CD14-positive monocyte (primary cell): ENCODE data around the gene FRS3. TPM values are rescaled to one million over a fixed set of nuclear protein-coding genes. Genes with fewer than 3 reads are reported as not detected.

Source experiments
- DNase-seq, 3 donors: peaks; one replicate each; pipeline ENCODE4 v3.0.0-alpha.2; 2011 to 2022
- H2AFZ ChIP-seq: 2 replicates; pipeline ENCODE4 v1.6.0; 2012; ENCODE audit warnings: mild to moderate bottlenecking, low read depth, low read length, inconsistent platforms; ENCODE audit not compliant: insufficient read depth, poor library complexity, severe bottlenecking
- H3K27ac ChIP-seq, 2 donors: 1 replicate in 1 of 2; 2 replicates in 1 of 2; pipeline ENCODE4 v1.5.1; 2012 to 2013; ENCODE audit warnings: low read length in 2 of 2, control low read depth in 1 of 2, inconsistent platforms in 1 of 2, low read depth in 1 of 2, mild to moderate bottlenecking in 1 of 2
- H3K27me3 ChIP-seq, 2 donors: one replicate each; pipeline versions ENCODE4 v1.6.0 to v1.6.1; 2011 to 2013; ENCODE audit warnings: low read length in 2 of 2; ENCODE audit not compliant: control insufficient read depth in 2 of 2, insufficient read depth in 2 of 2
- H3K36me3 ChIP-seq, 2 donors: replicated peaks in 1 of 2; 1 replicate in 1 of 2; 2 replicates in 1 of 2; pipeline versions ENCODE4 v1.5.1 to v1.6.1; 2012 to 2013; ENCODE audit warnings: low read length in 2 of 2, control low read depth in 1 of 2, inconsistent platforms in 1 of 2, mild to moderate bottlenecking in 1 of 2; ENCODE audit not compliant: insufficient read depth in 2 of 2, control insufficient read depth in 1 of 2
- H3K4me1 ChIP-seq, 2 donors: 1 replicate in 1 of 2; 2 replicates in 1 of 2; pipeline versions ENCODE4 v1.5.1 to v1.6.1; 2012 to 2013; ENCODE audit warnings: low read length in 2 of 2, control low read depth in 1 of 2, inconsistent platforms in 1 of 2, mild to moderate bottlenecking in 1 of 2, moderate library complexity in 1 of 2; ENCODE audit not compliant: insufficient read depth in 2 of 2, control insufficient read depth in 1 of 2
- H3K4me2 ChIP-seq: replicated peaks from 2 replicates; pipeline ENCODE3; 2012; ENCODE audit warnings: low read length, moderate library complexity, mild to moderate bottlenecking; ENCODE audit not compliant: poor library complexity, severe bottlenecking; ENCODE audit errors: extremely low read depth
- H3K4me3 ChIP-seq, 3 experiments: fragments of 200-600 bp in 1 of 3; sonication (generic) in 1 of 3; replicated peaks in 1 of 3; 1 replicate in 2 of 3; 2 replicates in 1 of 3; pipeline ENCODE4 v1.5.1; 2011 to 2013; ENCODE audit warnings: low read length in 3 of 3, mild to moderate bottlenecking in 3 of 3, control low read depth in 2 of 3, low read depth in 2 of 3, inconsistent platforms in 1 of 3, moderate library complexity in 1 of 3
- H3K79me2 ChIP-seq: 2 replicates; pipeline ENCODE4 v1.6.0; 2012; ENCODE audit warnings: mild to moderate bottlenecking, control low read depth, inconsistent platforms, low read length, moderate library complexity; ENCODE audit not compliant: insufficient read depth
- H3K9ac ChIP-seq: 2 replicates; pipeline ENCODE4 v1.6.0; 2017; ENCODE audit warnings: low read length, mild to moderate bottlenecking; ENCODE audit not compliant: insufficient read depth, poor library complexity, severe bottlenecking
- H3K9me3 ChIP-seq, 2 donors: replicated peaks in 1 of 2; 1 replicate in 1 of 2; 2 replicates in 1 of 2; pipeline versions ENCODE4 v1.5.1 to v1.6.1; 2012 to 2013; ENCODE audit warnings: low read length in 2 of 2, control low read depth in 1 of 2; ENCODE audit not compliant: control insufficient read depth in 1 of 2, insufficient read depth in 1 of 2
- H4K20me1 ChIP-seq: 2 replicates; pipeline ENCODE4 v1.6.0; 2012; ENCODE audit warnings: mild to moderate bottlenecking, low read length, control low read depth, moderate library complexity; ENCODE audit not compliant: insufficient read depth
- H3K27ac Mint-ChIP-seq, 7 donors: one replicate each; pipeline ENCODE4 v1.8.0; 2020; ENCODE audit warnings: mild to moderate bottlenecking in 7 of 7, mixed read lengths in 7 of 7, moderate library complexity in 6 of 7, inconsistent platforms in 2 of 7
- H3K27me3 Mint-ChIP-seq, 3 donors: one replicate each; pipeline ENCODE4 v1.8.0; 2021 to 2022; ENCODE audit warnings: low read depth in 3 of 3, mild to moderate bottlenecking in 3 of 3, mixed read lengths in 3 of 3, moderate library complexity in 3 of 3, inconsistent platforms in 1 of 3
- H3K36me3 Mint-ChIP-seq, 2 donors: one replicate each; pipeline ENCODE4 v1.8.0; 2020; ENCODE audit warnings: mixed read lengths in 2 of 2, inconsistent platforms in 1 of 2, mild to moderate bottlenecking in 1 of 2
- H3K4me1 Mint-ChIP-seq: one replicate; pipeline ENCODE4 v1.8.0; 2020; ENCODE audit warnings: mild to moderate bottlenecking, mixed read lengths
- H3K4me3 Mint-ChIP-seq, 2 donors: one replicate each; pipeline ENCODE4 v1.8.0; 2020; ENCODE audit warnings: mild to moderate bottlenecking in 2 of 2, mixed read lengths in 2 of 2, moderate library complexity in 1 of 2
- H3K9me3 Mint-ChIP-seq, 7 donors: one replicate each; pipeline ENCODE4 v1.8.0; 2020 to 2022; ENCODE audit warnings: mixed read lengths in 7 of 7, mild to moderate bottlenecking in 6 of 7, moderate library complexity in 6 of 7, inconsistent platforms in 2 of 7
- CTCF ChIP-seq: fragments of 200-600 bp; IDR thresholded peaks from one replicate; pipeline ENCODE4 v1.8.0; 2022; ENCODE audit warnings: antibody characterized with exemption, mild to moderate bottlenecking
- WGBS: methylation state at CpG from one replicate; pipeline ENCODE4 v1.1.5; 2013; ENCODE audit warnings: missing lambda C conversion rate; ENCODE audit not compliant: insufficient coverage; 5-methylcytosine and 5-hydroxymethylcytosine counted together
- intact Hi-C, 2 donors: fragments of 100-400 bp; cut with micrococcal nuclease; formaldehyde crosslinking; loops; one replicate each; pipeline versions ENCODE4 v1.15.0 to v1.15.1; 2023
- polyA plus RNA-seq, 3 donors: library from polyadenylated mRNA; depleted of rRNA in 1 of 3; unstranded in 2 of 3; stranded (reverse) in 1 of 3; fragments of 300-500 nt in 2 of 3; fragments of >200 nt in 1 of 3; fragmentation: Illumina TruSeq in 2 of 3; gene quantifications; 1 replicate in 2 of 3; 2 replicates in 1 of 3; pipeline ENCODE4 v1.2.3, GENCODE V29; 2012 to 2021

Gene FRS3
- polyA plus RNA-seq, 3 donors: 1.3 to 7.0 (median 2.6) TPM

DNA sequence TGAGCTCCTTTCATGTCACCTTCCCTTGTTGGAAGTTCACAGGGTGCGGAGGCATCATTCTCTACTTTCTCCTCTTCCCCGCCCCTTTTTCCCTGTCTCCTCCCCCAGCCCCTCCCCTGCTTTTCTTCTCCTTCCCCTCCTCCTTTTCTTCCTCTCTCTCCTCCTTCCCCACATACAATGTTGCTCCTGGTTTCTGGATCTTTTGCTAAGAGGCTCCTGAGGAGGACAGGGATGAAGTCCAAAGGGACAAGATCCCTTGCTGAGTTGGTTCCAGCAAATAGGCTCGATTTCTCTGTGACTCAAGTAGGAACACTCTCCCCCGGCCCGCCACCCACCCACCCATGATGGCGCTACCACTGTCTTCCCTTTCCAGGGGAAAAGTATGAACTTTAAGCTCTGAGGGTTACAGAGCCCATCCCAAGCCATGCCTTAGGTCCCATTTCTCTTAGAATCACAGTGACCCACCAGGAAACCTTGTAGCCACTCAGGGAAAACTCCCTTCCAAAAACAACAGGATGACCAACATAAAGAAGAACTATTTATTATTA is 43.4 kb downstream of the FRS3 start:
- H3K4me3 Mint-ChIP-seq: peak overlapping the region; percentile 71 to 77
- no peak overlapping the region for H3K9ac ChIP-seq
- peaks cover 33% of the 10 kb centered on the region for H3K79me2 ChIP-seq
- H3K36me3 Mint-ChIP-seq: peaks cover 7 to 15% of the 10 kb centered on the region in 2 donors
- H4K20me1 ChIP-seq: peaks cover 29% of the 10 kb centered on the region
- peaks cover 29% of the 10 kb centered on the region for H3K4me1 Mint-ChIP-seq
- 69% methylated on average over 4 of the region's 6 CpGs for whole genome bisulfite sequencing
- H3K27me3 ChIP-seq: no peaks in the 10 kb centered on the region
- no peak overlapping the region for H2AFZ ChIP-seq
- H3K4me2 ChIP-seq: peak overlapping the region; percentile 95
- peaks cover 0 to 5% (median 2%) of the 10 kb centered on the region in 3 donors for H3K27me3 Mint-ChIP-seq
- peaks cover 0 to 5% of the 10 kb centered on the region in 2 donors for H3K36me3 ChIP-seq
- H3K9me3 ChIP-seq: no peaks in the 10 kb centered on the region
- no peaks in the 10 kb centered on the region for H3K9me3 Mint-ChIP-seq
- H3K27ac Mint-ChIP-seq: peak overlapping the region in 1 of 7 donors; percentile 14
- TF ChIP-seq CTCF: no peak
- no peak overlapping the region for H3K27ac ChIP-seq
- DNase-seq: no peak
- intact Hi-C loops: loop anchor here in 1 of 2 donors (5.0 to 10.0 kb wide), 3 partner anchors 34 to 661 kb away; partner anchors contain the start of genes NFYA, OARD1 and PRICKLE4
- H3K4me1 ChIP-seq: peaks cover 33 to 37% of the 10 kb centered on the region in 2 donors
- peak overlapping the region in 1 of 3 experiments; percentile 88 for H3K4me3 ChIP-seq

DNA sequence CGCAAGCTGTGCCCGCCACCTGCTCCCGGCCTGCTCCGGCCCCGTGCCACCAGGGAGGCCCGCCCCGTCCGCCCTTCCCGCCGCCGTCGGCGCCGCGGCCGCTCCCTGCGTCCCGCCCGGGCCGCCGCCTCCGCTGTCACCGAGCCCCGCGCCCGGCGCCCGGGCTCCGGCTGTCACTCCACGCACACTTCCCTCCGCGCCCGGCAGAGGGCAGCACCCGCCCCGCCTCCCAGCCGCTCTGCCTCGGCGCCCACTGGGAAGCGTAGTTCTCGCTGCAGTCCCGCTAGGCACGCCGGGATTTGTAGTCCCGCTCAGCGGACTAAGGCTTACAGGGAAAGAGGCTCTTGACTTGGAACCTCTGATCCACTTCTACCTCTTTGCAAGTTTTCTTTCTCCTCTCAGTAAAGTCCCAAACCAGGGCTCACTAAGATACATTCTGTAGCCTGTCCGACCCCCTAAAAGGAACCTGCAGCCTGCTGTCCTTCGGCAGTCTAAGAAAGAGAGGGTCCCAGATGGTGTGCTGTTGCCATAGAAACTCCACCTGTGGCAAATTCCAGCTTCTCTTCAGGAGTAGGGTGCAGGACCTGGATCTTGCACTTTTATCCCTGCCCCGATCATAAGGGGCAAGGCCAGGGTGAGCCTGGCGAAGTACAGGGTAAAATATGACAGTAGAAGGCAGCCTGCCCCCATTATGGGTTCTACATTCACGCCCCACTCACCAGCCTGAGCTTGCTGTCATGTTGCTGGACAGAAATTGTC is 44.1 kb downstream of the FRS3 start, which contains the start of gene TFEB:
Gene TFEB, minus strand, starts transcription at position 182 of the 759 bp plus-strand sequence. CDS start 44,395 bp downstream, outside the sequence.
- Mint-ChIP-seq H3K27me3 (peaks cover 0 to 5% (median 2%) of the 10 kb centered on the region in 3 donors), H3K9me3 (no peaks in the 10 kb centered on the region), H3K36me3 (peaks cover 14 to 21% of the 10 kb centered on the region in 2 donors), H3K4me1 (peaks cover 36% of the 10 kb centered on the region), H3K27ac (peak within 1 kb of the TSS; percentile 26 to 88 (median 82)), H3K4me3 (peak within 1 kb of the TSS; percentile 77 to 82)
- peak within 1 kb of the TSS; percentile 95 for H3K4me2 ChIP-seq
- peak within 1 kb of the TSS; percentile 80 for H2AFZ ChIP-seq
- no peaks in the 10 kb centered on the region for H3K9me3 ChIP-seq
- H3K4me1 ChIP-seq: peaks cover 40 to 43% of the 10 kb centered on the region in 2 donors
- H3K36me3 ChIP-seq: peaks cover 0 to 7% of the 10 kb centered on the region in 2 donors
- H3K27me3 ChIP-seq: no peaks in the 10 kb centered on the region
- intact Hi-C loops: loop anchor here (2.0 to 10.0 kb wide), 5 partner anchors 29 to 661 kb away; partner anchors contain the start of genes NFYA (in 1 of the 2), OARD1 (in 1 of the 2), PRICKLE4 (in 1 of the 2) and TOMM6 (in 1 of the 2)
- peaks cover 36% of the 10 kb centered on the region for H4K20me1 ChIP-seq
- 6% methylated on average over 49 of the region's 50 CpGs for WGBS
- peak within 1 kb of the TSS; percentile 84 for H3K9ac ChIP-seq
- DNase-seq: peak; percentile 85 to 89 (median 89)
- H3K27ac ChIP-seq: peak within 1 kb of the TSS; percentile 78 to 84
- TF ChIP-seq CTCF: peak; percentile 88
- H3K79me2 ChIP-seq: peaks cover 39% of the 10 kb centered on the region
- H3K4me3 ChIP-seq: peak within 1 kb of the TSS; percentile 66 to 88 (median 87)
